GM12872 (cell line): Measurements from ENCODE around the gene CALM3.

Experiments used
- TF ChIP-seq, protein P1 (sequence below): IDR thresholded peaks from 3 replicates; pipeline ENCODE4 v1.5.1; 2011; ENCODE audit warnings: low read depth, mild to moderate bottlenecking, low read length, moderate library complexity; ENCODE audit not compliant: insufficient read depth

CALM3 gene

DNA sequence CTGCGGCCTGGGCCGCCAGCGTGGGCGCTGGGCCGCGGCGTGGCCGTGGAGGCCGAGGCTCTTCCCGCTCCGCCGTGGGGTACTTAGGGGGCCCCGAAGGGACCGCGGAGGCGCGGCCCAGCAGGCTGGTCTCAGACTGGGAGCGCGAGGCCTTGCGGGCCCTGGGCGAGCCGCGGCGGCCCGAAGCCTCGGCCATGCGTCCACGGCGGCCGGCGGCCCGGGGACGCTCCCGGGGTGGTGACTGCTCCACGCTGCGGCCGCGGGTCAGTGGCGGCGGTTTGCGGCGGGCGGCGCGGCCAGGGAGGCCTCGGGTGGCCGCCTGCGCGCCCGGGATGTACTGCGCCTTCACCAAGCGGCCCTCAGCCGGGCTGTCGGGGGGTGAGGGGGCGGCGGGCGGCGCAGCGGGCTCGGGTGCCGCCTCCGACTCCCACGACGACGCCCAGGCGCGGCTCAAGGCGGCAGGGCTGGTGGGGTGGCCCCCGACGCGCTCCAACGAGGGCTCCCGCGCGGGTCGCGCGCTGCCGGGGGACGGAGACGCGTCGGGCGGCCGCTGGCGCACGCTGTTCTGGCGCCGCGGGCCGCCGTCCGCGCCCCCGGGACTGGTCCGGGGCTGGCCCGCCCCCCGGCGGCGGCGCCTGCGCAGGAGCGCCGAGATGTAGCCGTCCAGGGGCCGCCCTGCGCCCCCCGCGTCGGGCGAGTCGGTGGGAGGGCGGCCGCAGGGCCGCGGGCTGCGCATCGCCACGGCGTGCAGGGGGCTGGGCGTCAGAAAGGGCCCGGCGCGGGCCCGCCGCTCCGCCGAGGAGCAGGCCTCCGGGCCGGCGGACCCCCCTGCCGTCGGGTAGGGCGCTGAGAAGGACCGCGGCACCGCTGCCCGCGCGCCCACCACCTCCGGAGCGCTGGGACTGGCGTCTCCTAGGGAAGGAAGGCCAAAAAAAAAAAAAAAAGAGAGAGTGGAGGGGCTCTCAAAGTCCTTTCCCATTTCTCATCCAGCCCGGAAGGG is 48.1 kb downstream of the CALM3 start:
- TF ChIP-seq, protein P1, sequence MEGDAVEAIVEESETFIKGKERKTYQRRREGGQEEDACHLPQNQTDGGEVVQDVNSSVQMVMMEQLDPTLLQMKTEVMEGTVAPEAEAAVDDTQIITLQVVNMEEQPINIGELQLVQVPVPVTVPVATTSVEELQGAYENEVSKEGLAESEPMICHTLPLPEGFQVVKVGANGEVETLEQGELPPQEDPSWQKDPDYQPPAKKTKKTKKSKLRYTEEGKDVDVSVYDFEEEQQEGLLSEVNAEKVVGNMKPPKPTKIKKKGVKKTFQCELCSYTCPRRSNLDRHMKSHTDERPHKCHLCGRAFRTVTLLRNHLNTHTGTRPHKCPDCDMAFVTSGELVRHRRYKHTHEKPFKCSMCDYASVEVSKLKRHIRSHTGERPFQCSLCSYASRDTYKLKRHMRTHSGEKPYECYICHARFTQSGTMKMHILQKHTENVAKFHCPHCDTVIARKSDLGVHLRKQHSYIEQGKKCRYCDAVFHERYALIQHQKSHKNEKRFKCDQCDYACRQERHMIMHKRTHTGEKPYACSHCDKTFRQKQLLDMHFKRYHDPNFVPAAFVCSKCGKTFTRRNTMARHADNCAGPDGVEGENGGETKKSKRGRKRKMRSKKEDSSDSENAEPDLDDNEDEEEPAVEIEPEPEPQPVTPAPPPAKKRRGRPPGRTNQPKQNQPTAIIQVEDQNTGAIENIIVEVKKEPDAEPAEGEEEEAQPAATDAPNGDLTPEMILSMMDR, result no peak

DNA sequence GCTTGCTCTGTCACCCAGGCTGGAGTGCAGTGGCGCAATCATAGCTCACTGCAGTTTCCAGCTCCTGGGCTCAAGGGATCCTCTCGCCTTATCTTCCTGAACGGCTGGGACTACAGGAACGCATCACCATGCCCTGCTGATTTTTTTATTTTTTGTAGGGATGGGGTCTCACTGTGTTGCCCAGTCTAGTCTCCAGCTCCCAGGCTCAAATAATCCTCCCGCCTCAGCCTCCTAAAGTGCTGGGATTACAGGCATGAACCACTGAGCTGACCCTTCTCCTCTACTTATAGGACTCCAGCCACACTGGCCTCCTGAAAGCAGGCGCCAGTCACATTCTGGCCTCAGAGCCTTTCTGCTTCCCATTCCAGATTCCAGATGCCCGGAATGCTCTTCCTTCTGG is 49.3 kb downstream of the CALM3 start:
- TF ChIP-seq, protein P1, result no peak

DNA sequence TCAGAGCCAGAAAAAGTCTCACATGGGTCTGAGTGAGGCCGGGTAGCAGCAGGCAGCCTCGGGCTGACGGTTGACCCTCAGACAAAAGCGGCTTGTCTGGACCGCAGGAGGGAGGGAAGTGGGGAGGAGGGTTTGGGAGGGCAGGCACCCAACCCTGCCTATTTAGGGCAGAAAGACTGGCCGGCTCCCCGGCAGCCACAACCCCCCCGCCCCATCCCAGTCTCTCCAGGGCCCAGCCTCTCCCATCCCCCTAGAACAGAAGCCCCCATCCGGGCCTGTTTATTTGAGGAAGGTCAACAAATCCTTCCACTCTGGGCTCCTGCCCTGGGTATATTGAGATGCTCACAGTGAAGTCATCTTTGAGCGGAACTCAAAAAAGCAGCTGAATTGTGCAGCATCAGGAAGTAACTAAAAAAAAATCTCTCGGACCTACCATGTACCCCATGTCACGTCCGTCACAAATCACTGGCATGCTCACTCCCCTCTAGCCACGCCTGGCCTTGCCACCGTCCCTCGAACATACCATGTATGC is 53.6 kb downstream of the CALM3 start:
- TF ChIP-seq, protein P1, result no peak

DNA sequence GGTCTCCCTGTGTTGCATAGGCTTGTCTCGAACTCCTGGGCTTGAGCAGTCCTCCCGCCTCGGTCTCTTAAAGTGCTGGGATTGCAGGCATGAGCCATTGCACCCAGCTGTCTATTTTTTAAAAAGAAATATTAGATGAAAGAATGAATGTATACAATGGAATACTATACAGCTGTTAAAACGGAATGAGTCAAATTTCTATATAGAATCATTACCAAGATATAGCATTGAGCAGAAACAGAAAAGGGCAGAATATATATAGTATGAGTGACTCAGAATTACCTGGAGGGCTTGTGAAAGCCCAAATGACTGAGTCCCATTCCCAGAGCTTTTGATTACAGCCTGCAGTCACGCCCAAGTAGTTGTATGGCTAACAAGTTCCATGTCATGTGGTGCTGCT is 55.4 kb downstream of the CALM3 start:
- TF ChIP-seq, protein P1, result no peak

DNA sequence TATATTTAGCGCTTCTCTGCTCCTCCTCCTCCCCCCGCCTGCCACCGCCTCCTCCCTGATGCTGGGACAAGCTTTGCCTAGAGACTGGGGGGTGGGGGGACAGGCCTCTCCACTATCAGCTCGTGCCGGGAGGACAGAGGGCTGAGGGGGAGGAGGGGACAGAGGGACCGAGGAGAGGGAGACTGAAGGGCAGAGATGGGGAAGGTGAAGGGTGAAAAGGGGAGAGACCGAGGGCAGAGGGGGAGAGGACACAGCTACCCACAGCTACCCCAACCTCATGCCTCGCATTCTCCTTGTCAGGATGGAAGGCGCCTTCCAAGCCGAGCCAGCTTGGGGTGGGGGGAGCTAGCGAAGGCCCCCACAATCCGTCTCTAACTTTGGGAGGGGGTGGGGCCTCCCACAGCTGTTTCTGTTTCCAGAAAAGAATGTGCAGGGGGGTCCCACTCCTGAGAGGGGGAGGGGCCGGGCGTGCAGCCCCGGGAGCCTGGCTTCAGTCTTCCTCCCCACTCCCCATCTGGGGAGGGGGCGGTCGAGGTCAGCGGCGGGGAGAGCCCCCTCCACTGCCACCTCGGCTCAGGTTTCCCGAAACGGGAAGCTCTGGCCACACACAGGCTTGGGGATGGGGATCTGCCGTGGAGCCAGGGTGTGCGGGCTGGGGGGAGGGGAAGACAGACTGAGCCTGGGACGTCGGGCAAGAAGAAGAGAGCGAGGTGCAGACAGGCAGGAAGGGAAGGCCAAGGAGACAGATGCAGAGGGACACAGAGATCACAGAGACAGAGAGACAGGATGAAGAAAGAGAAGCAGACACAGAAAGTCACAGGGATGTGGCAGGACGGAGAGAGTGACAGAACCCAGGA is 58.2 kb downstream of the CALM3 start:
- TF ChIP-seq, protein P1, result no peak

DNA sequence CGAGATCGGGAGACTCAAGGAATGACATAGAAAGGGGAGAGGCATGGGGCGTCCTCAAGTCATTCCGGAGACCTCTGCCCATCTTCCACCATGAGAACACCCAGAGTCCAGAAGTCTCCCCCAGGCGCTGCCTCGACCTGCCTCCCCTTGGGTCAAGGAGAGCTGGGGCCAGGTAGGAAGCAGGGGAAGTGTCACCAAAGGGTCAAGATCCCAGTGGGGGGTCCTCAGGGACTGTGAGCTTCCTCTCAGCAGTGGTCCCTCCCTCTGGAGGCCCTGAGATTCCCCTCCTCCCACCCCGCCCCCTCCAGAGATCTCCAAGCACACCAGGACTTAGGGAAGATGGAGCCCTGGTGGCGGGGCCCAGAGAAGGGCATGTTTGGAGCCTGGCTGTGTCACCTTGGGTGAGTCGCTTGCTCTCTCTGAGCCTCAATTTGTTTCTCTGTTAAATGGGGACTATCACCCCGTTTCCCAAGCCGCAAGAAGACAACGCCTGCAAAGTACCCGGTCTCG is 58.9 kb downstream of the CALM3 start:
- TF ChIP-seq, protein P1, result no peak
